ENCODE measurements around the gene EPHA2.

EPHA2 gene

GRCh38 chr1:16131636-16132324 is 24.1 kb downstream of the EPHA2 start:
- Histone ChIP-seq H3K9me3 (ENCODE audit: low read depth, low read length) (no peaks in the 10 kb centered on the region), H3K9ac (ENCODE audit: insufficient read length) (no peak overlapping the region), H3K27ac (no peak overlapping the region), H3K4me3 (no peak overlapping the region), H3K36me3 (ENCODE audit: insufficient read depth, low read length) (peaks cover 46% of the 10 kb centered on the region; the same call in 1 of the 2 replicates)
- no peak for DNase-seq (ENCODE audit: low read depth, low spot score)
- TF ChIP-seq FOXP2 (optimal IDR thresholded peaks at IDR 0.05; ENCODE audit: control extremely low read depth, extremely low read length, insufficient read depth) (no peak), POLR2AphosphoS5 (IDR thresholded peaks at IDR 0.05; ENCODE audit: borderline replicate concordance, low read depth, low read length) (no peak), EZH2 (IDR thresholded peaks at IDR 0.05) (no peak)

- Histone ChIP-seq H3K27ac (no peak overlapping the region), H3K9ac (ENCODE audit: insufficient read length) (no peak overlapping the region), H3K9me3 (ENCODE audit: low read depth, low read length) (no peaks in the 10 kb centered on the region), H3K36me3 (ENCODE audit: insufficient read depth, low read length) (peaks cover 45% of the 10 kb centered on the region; the same call in 1 of the 2 replicates), H3K4me3 (no peak overlapping the region)
- TF ChIP-seq FOXP2 (optimal IDR thresholded peaks at IDR 0.05; ENCODE audit: control extremely low read depth, extremely low read length, insufficient read depth) (no peak), POLR2AphosphoS5 (IDR thresholded peaks at IDR 0.05; ENCODE audit: borderline replicate concordance, low read depth, low read length) (no peak), EZH2 (IDR thresholded peaks at IDR 0.05) (no peak)
- no peak for DNase-seq (ENCODE audit: low read depth, low spot score)
Measured at GRCh38 chr1:16130827-16131226, 25.0 kb downstream of the EPHA2 start.

GRCh38 chr1:16129921-16130543 is 25.8 kb downstream of the EPHA2 start:
- Histone ChIP-seq H3K27ac (no peak overlapping the region), H3K9ac (ENCODE audit: insufficient read length) (no peak overlapping the region), H3K9me3 (ENCODE audit: low read depth, low read length) (no peaks in the 10 kb centered on the region), H3K36me3 (ENCODE audit: insufficient read depth, low read length) (peaks cover 40% of the 10 kb centered on the region; the same call in 1 of the 2 replicates), H3K4me3 (no peak overlapping the region)
- DNase-seq (ENCODE audit: low read depth, low spot score) = no peak
- TF ChIP-seq POLR2AphosphoS5 (IDR thresholded peaks at IDR 0.05; ENCODE audit: borderline replicate concordance, low read depth, low read length) = no peak
- no peak for TF ChIP-seq EZH2 (IDR thresholded peaks at IDR 0.05)
- TF ChIP-seq FOXP2 (optimal IDR thresholded peaks at IDR 0.05; ENCODE audit: control extremely low read depth, extremely low read length, insufficient read depth) = no peak

- no peak overlapping the region for H3K9ac ChIP-seq (ENCODE audit: insufficient read length)
- H3K9me3 ChIP-seq (ENCODE audit: low read depth, low read length) = no peaks in the 10 kb centered on the region
- TF ChIP-seq FOXP2 (optimal IDR thresholded peaks at IDR 0.05; ENCODE audit: control extremely low read depth, extremely low read length, insufficient read depth) (no peak), POLR2AphosphoS5 (IDR thresholded peaks at IDR 0.05; ENCODE audit: borderline replicate concordance, low read depth, low read length) (no peak), EZH2 (IDR thresholded peaks at IDR 0.05) (no peak)
- no peak for DNase-seq (ENCODE audit: low read depth, low spot score)
- H3K27ac ChIP-seq = no peak overlapping the region
- H3K36me3 ChIP-seq (ENCODE audit: insufficient read depth, low read length) = peaks cover 33% of the 10 kb centered on the region; the same call in 1 of the 2 replicates
- no peak overlapping the region for H3K4me3 ChIP-seq
Measured at GRCh38 chr1:16129316-16129715, 26.6 kb downstream of the EPHA2 start.

GRCh38 chr1:16128338-16128741 is 27.5 kb downstream of the EPHA2 start:
- Histone ChIP-seq H3K27ac (no peak overlapping the region), H3K9ac (ENCODE audit: insufficient read length) (no peak overlapping the region), H3K4me3 (no peak overlapping the region), H3K9me3 (ENCODE audit: low read depth, low read length) (no peaks in the 10 kb centered on the region), H3K36me3 (ENCODE audit: insufficient read depth, low read length) (peaks cover 26% of the 10 kb centered on the region; the same call in 1 of the 2 replicates)
- no peak for TF ChIP-seq FOXP2 (optimal IDR thresholded peaks at IDR 0.05; ENCODE audit: control extremely low read depth, extremely low read length, insufficient read depth)
- no peak for TF ChIP-seq POLR2AphosphoS5 (IDR thresholded peaks at IDR 0.05; ENCODE audit: borderline replicate concordance, low read depth, low read length)
- TF ChIP-seq EZH2 (IDR thresholded peaks at IDR 0.05) = no peak
- DNase-seq (ENCODE audit: low read depth, low spot score) = no peak

GRCh38 chr1:16127676-16128337 is 28.1 kb downstream of the EPHA2 start:
- no peak overlapping the region for H3K9ac ChIP-seq (ENCODE audit: insufficient read length)
- no peak overlapping the region for H3K4me3 ChIP-seq
- TF ChIP-seq FOXP2 (optimal IDR thresholded peaks at IDR 0.05; ENCODE audit: control extremely low read depth, extremely low read length, insufficient read depth) (no peak), POLR2AphosphoS5 (IDR thresholded peaks at IDR 0.05; ENCODE audit: borderline replicate concordance, low read depth, low read length) (no peak), EZH2 (IDR thresholded peaks at IDR 0.05) (no peak)
- no peaks in the 10 kb centered on the region for H3K9me3 ChIP-seq (ENCODE audit: low read depth, low read length)
- no peak for DNase-seq (ENCODE audit: low read depth, low spot score)
- peaks cover 21% of the 10 kb centered on the region; the same call in 1 of the 2 replicates for H3K36me3 ChIP-seq (ENCODE audit: insufficient read depth, low read length)
- H3K27ac ChIP-seq = no peak overlapping the region

- H3K9me3 ChIP-seq (ENCODE audit: low read depth, low read length) = no peaks in the 10 kb centered on the region
- H3K4me3 ChIP-seq = no peak overlapping the region
- peaks cover 14% of the 10 kb centered on the region; the same call in 1 of the 2 replicates for H3K36me3 ChIP-seq (ENCODE audit: insufficient read depth, low read length)
- TF ChIP-seq FOXP2 (optimal IDR thresholded peaks at IDR 0.05; ENCODE audit: control extremely low read depth, extremely low read length, insufficient read depth) (no peak), EZH2 (IDR thresholded peaks at IDR 0.05) (no peak), POLR2AphosphoS5 (IDR thresholded peaks at IDR 0.05; ENCODE audit: borderline replicate concordance, low read depth, low read length) (no peak)
- no peak for DNase-seq (ENCODE audit: low read depth, low spot score)
- no peak overlapping the region for H3K9ac ChIP-seq (ENCODE audit: insufficient read length)
- H3K27ac ChIP-seq = no peak overlapping the region
Measured at GRCh38 chr1:16126743-16127515, 28.9 kb downstream of the EPHA2 start.
